Body of pancreas (tissue), 4 donors: ENCODE data around the gene SUN2.

Experiments used
- POLR2A ChIP-seq, 3 donors: fragments of 450-650 bp; IDR thresholded peaks; one replicate each; pipeline ENCODE4 v1.6.1; 2016; ENCODE audit warnings: antibody characterized with exemption in 3 of 3, mild to moderate bottlenecking in 2 of 3
- TF ChIP-seq, protein P1 (sequence below), 7 experiments: fragments of 450-650 bp in 4 of 7; fragments of 200-600 bp in 3 of 7; sonication (generic) in 3 of 7; IDR thresholded peaks; one replicate each; pipeline ENCODE4 v1.5.1; 2016 to 2019; ENCODE audit warnings: antibody characterized with exemption in 7 of 7

DNA sequence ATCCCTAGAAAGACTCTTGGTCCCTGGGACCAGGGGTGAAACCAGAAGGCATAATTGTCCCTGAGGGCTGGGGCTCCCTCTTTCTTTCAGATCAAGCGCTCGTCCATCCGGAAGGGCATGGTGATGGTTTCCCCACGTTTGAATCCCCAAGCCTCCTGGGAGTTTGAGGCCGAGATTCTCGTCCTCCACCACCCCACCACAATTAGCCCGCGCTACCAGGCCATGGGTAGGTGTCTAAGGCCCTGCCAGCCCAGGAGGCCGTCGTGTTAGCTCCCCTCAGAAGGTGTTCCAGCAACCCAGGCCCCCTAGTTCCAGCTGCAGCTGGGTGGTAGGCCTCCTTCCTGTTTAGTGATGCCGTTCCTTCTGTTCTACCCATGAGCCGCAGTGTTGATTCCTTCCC lies 28.7 kb downstream of the SUN2 start:
- TF ChIP-seq POLR2A (IDR thresholded peaks at IDR 0.05), result no peak
- TF ChIP-seq, protein P1, sequence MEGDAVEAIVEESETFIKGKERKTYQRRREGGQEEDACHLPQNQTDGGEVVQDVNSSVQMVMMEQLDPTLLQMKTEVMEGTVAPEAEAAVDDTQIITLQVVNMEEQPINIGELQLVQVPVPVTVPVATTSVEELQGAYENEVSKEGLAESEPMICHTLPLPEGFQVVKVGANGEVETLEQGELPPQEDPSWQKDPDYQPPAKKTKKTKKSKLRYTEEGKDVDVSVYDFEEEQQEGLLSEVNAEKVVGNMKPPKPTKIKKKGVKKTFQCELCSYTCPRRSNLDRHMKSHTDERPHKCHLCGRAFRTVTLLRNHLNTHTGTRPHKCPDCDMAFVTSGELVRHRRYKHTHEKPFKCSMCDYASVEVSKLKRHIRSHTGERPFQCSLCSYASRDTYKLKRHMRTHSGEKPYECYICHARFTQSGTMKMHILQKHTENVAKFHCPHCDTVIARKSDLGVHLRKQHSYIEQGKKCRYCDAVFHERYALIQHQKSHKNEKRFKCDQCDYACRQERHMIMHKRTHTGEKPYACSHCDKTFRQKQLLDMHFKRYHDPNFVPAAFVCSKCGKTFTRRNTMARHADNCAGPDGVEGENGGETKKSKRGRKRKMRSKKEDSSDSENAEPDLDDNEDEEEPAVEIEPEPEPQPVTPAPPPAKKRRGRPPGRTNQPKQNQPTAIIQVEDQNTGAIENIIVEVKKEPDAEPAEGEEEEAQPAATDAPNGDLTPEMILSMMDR (IDR thresholded peaks at IDR 0.05), result no peak
